GM12878 (cell line): ENCODE measurements around the gene HIVEP1.

ENCODE experiments used
- ATF7 ChIP-seq: fragments of 450-650 bp; IDR thresholded peaks from 2 replicates; pipeline ENCODE4 v1.6.1; 2016; ENCODE audit warnings: low read depth, mild to moderate bottlenecking
- CHD1 ChIP-seq: IDR thresholded peaks from 2 replicates; pipeline ENCODE4 v1.6.1; 2012; ENCODE audit warnings: low read depth, low read length, improper control_type of control experiment
- EZH2 ChIP-seq: IDR thresholded peaks from 2 replicates; pipeline ENCODE4 v1.6.1; 2012; ENCODE audit warnings: low read depth, mild to moderate bottlenecking, control low read depth, inconsistent platforms, low read length, borderline replicate concordance; ENCODE audit not compliant: control insufficient read depth
- PML ChIP-seq: IDR thresholded peaks from 2 replicates; pipeline ENCODE4 v1.6.1; 2012; ENCODE audit warnings: low read length, inconsistent platforms
- POLR2A ChIP-seq: IDR thresholded peaks from 2 replicates; pipeline ENCODE4 v1.6.1; 2011; ENCODE audit warnings: low read depth, mild to moderate bottlenecking, low read length
- SPI1 ChIP-seq: IDR thresholded peaks from 2 replicates; pipeline ENCODE4 v1.6.1; 2011; ENCODE audit warnings: low read depth, mild to moderate bottlenecking, low read length, moderate library complexity, borderline replicate concordance; ENCODE audit not compliant: insufficient read depth
- TCF7 ChIP-seq: IDR thresholded peaks from 2 replicates; pipeline ENCODE4 v1.6.1; 2014; ENCODE audit warnings: antibody characterized with exemption, borderline replicate concordance
- ZNF274 ChIP-seq: IDR thresholded peaks from one replicate; pipeline ENCODE4 v1.8.0; 2011; ENCODE audit not compliant: insufficient read length, insufficient read depth
- TF ChIP-seq, protein P1 (sequence below): IDR thresholded peaks from 2 replicates; pipeline ENCODE4 v1.6.1; 2012; ENCODE audit warnings: mild to moderate bottlenecking, low read depth, low read length
- TF ChIP-seq, protein P2 (sequence below), 3 experiments: IDR thresholded peaks in 2 of 3; conservative IDR thresholded peaks in 1 of 3; 2 replicates each; pipeline ENCODE4 v1.5.1; 2011; ENCODE audit warnings: low read depth in 3 of 3, low read length in 3 of 3, mild to moderate bottlenecking in 3 of 3, control low read depth in 2 of 3, moderate library complexity in 2 of 3, inconsistent platforms in 1 of 3, mixed read lengths in 1 of 3; ENCODE audit not compliant: control insufficient read depth in 2 of 3, insufficient read depth in 1 of 3; ENCODE audit errors: extremely low read depth in 1 of 3

DNA sequence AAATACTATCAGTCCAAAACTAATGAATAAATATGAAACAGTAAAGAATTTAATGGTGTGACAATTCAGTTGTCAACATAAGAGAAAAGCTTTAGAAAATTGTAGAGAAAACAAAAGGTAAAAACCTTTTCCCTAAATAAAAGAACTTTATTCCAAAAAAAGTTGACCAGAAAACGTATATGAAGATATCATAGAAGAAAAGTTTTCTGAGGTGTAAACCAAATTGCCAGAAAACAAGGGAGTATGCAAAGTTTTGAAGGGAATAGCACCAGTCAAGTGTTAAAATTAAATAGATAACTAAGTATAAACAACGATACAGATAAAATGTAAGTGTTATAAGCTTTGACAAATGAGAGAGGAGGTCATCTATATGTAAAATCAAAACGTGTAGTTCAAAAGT lies 104.9 kb downstream of the HIVEP1 start:
- TF ChIP-seq POLR2A (no peak), EZH2 (no peak), SPI1 (no peak), CHD1 (no peak), ZNF274 (no peak), PML (no peak), TCF7 (no peak), ATF7 (no peak)
- TF ChIP-seq, protein P1, sequence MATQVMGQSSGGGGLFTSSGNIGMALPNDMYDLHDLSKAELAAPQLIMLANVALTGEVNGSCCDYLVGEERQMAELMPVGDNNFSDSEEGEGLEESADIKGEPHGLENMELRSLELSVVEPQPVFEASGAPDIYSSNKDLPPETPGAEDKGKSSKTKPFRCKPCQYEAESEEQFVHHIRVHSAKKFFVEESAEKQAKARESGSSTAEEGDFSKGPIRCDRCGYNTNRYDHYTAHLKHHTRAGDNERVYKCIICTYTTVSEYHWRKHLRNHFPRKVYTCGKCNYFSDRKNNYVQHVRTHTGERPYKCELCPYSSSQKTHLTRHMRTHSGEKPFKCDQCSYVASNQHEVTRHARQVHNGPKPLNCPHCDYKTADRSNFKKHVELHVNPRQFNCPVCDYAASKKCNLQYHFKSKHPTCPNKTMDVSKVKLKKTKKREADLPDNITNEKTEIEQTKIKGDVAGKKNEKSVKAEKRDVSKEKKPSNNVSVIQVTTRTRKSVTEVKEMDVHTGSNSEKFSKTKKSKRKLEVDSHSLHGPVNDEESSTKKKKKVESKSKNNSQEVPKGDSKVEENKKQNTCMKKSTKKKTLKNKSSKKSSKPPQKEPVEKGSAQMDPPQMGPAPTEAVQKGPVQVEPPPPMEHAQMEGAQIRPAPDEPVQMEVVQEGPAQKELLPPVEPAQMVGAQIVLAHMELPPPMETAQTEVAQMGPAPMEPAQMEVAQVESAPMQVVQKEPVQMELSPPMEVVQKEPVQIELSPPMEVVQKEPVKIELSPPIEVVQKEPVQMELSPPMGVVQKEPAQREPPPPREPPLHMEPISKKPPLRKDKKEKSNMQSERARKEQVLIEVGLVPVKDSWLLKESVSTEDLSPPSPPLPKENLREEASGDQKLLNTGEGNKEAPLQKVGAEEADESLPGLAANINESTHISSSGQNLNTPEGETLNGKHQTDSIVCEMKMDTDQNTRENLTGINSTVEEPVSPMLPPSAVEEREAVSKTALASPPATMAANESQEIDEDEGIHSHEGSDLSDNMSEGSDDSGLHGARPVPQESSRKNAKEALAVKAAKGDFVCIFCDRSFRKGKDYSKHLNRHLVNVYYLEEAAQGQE: no peak
- TF ChIP-seq, protein P2, sequence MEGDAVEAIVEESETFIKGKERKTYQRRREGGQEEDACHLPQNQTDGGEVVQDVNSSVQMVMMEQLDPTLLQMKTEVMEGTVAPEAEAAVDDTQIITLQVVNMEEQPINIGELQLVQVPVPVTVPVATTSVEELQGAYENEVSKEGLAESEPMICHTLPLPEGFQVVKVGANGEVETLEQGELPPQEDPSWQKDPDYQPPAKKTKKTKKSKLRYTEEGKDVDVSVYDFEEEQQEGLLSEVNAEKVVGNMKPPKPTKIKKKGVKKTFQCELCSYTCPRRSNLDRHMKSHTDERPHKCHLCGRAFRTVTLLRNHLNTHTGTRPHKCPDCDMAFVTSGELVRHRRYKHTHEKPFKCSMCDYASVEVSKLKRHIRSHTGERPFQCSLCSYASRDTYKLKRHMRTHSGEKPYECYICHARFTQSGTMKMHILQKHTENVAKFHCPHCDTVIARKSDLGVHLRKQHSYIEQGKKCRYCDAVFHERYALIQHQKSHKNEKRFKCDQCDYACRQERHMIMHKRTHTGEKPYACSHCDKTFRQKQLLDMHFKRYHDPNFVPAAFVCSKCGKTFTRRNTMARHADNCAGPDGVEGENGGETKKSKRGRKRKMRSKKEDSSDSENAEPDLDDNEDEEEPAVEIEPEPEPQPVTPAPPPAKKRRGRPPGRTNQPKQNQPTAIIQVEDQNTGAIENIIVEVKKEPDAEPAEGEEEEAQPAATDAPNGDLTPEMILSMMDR (IDR thresholded peaks at IDR 0.05 in 2 of 3, conservative IDR thresholded peaks at IDR 0.05 in 1 of 3; ENCODE audit: control insufficient read depth in 2 of 3, extremely low read depth in 1 of 3, insufficient read depth in 1 of 3, low read depth in 3 of 3, low read length in 3 of 3): no peak
